Activated T-helper 1 cell treated with Interleukin-2 at 50 U/mL for 16 hours (primary cell): Measurements from ENCODE around the gene FRY.

Source experiments
- DNase-seq: peaks from one replicate; pipeline ENCODE4 v3.0.0-alpha.2; 2020; ENCODE audit warnings: low read depth

Gene FRY

GRCh38 chr13:32261567-32261966, 230.0 kb downstream of the FRY start:
- DNase-seq, result no peak

- no peak for DNase-seq
Observed at GRCh38 chr13:32262165-32262564, 230.6 kb downstream of the FRY start.

GRCh38 chr13:32262619-32263018, 231.0 kb downstream of the FRY start:
- DNase-seq, result no peak

GRCh38 chr13:32264407-32264806, 232.8 kb downstream of the FRY start:
- DNase-seq, result no peak

- no peak for DNase-seq
Observed at GRCh38 chr13:32265726-32266125, 234.2 kb downstream of the FRY start.

GRCh38 chr13:32266130-32266529, 234.6 kb downstream of the FRY start:
- no peak for DNase-seq

GRCh38 chr13:32267836-32268439, 236.4 kb downstream of the FRY start:
- peak; percentile 17 for DNase-seq

GRCh38 chr13:32272021-32272683, 240.6 kb downstream of the FRY start:
- DNase-seq, result no peak

GRCh38 chr13:32277839-32278238, 246.3 kb downstream of the FRY start:
- no peak for DNase-seq

- no peak for DNase-seq
Observed at GRCh38 chr13:32278426-32278825, 246.9 kb downstream of the FRY start.

GRCh38 chr13:32281096-32281495, 249.5 kb downstream of the FRY start:
- no peak for DNase-seq

GRCh38 chr13:32282096-32282711, 250.6 kb downstream of the FRY start:
- no peak for DNase-seq

GRCh38 chr13:32284927-32285632, 253.5 kb downstream of the FRY start:
- DNase-seq, result no peak

GRCh38 chr13:32285633-32285965, 254.0 kb downstream of the FRY start:
- DNase-seq, result no peak

- no peak for DNase-seq
Observed at GRCh38 chr13:32297206-32297605, 265.6 kb downstream of the FRY start.

- no peak for DNase-seq
Observed at GRCh38 chr13:32298695-32299094, 267.1 kb downstream of the FRY start.

GRCh38 chr13:32299893-32300292, 268.3 kb downstream of the FRY start:
- no peak for DNase-seq

GRCh38 chr13:32300406-32300805, 268.8 kb downstream of the FRY start:
- no peak for DNase-seq

GRCh38 chr13:32300920-32301319, 269.3 kb downstream of the FRY start:
- no peak for DNase-seq

GRCh38 chr13:32302461-32302860, 270.9 kb downstream of the FRY start:
- no peak for DNase-seq

GRCh38 chr13:32305646-32306045, 274.1 kb downstream of the FRY start:
- DNase-seq, result no peak

GRCh38 chr13:32309312-32310133, 277.9 kb downstream of the FRY start:
- DNase-seq, result no peak
